ENCODE data around the gene TRIO. TPM values are rescaled to one million over a fixed set of nuclear protein-coding genes. Genes with fewer than 3 reads are reported as not detected.

TRIO gene
- total RNA-seq, 1 donor from 2014 or later, result 148 TPM

GRCh38 chr5:14374100-14374499 lies 231.0 kb downstream of the TRIO start:
- ATAC-seq (no peak), DNase-seq (no peak)
- no peaks in the 10 kb centered on the region for H3K27me3 ChIP-seq
- no peaks in the 10 kb centered on the region for H3K9me3 ChIP-seq
- no peaks in the 10 kb centered on the region for H3K4me1 ChIP-seq
- intact Hi-C loops (cut with DNase I), result no loop called here
- H3K27ac ChIP-seq, result no peak overlapping the region
- H3K4me3 ChIP-seq, result no peak overlapping the region
- TF ChIP-seq, protein P1, sequence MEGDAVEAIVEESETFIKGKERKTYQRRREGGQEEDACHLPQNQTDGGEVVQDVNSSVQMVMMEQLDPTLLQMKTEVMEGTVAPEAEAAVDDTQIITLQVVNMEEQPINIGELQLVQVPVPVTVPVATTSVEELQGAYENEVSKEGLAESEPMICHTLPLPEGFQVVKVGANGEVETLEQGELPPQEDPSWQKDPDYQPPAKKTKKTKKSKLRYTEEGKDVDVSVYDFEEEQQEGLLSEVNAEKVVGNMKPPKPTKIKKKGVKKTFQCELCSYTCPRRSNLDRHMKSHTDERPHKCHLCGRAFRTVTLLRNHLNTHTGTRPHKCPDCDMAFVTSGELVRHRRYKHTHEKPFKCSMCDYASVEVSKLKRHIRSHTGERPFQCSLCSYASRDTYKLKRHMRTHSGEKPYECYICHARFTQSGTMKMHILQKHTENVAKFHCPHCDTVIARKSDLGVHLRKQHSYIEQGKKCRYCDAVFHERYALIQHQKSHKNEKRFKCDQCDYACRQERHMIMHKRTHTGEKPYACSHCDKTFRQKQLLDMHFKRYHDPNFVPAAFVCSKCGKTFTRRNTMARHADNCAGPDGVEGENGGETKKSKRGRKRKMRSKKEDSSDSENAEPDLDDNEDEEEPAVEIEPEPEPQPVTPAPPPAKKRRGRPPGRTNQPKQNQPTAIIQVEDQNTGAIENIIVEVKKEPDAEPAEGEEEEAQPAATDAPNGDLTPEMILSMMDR (IDR thresholded peaks at IDR 0.05), result no peak
- H3K36me3 ChIP-seq, result peaks cover 89% of the 10 kb centered on the region

DNA sequence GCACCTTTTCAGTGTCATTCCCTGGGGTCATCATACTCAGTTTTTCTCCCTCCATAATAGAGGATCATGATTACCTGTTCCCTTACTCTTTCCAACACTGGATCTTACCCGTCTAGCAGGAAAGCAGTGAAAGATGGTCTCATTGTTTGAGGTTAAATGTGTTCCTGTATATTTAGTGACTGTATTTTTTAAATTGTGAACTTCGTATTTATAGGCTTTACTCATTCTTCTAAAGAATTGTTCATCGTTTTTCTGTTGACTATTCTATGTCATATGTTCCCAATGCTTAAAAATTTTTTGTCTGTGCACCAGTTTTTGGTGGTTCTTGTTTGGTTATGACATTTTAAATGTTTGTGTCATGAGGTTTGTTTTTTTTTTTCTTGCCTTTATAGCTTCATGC lies 233.6 kb downstream of the TRIO start:
- Histone ChIP-seq H3K36me3 (peaks cover 88% of the 10 kb centered on the region), H3K27ac (no peak overlapping the region), H3K4me3 (no peak overlapping the region), H3K4me1 (no peaks in the 10 kb centered on the region), H3K9me3 (no peaks in the 10 kb centered on the region), H3K27me3 (no peaks in the 10 kb centered on the region)
- ATAC-seq (no peak), DNase-seq (no peak)
- intact Hi-C loops (cut with DNase I), result no loop called here
- TF ChIP-seq, protein P1 (IDR thresholded peaks at IDR 0.05), result no peak

- Histone ChIP-seq H3K9me3 (no peaks in the 10 kb centered on the region), H3K4me3 (no peak overlapping the region), H3K36me3 (peaks cover 90% of the 10 kb centered on the region), H3K27ac (no peak overlapping the region), H3K4me1 (no peaks in the 10 kb centered on the region), H3K27me3 (no peaks in the 10 kb centered on the region)
- TF ChIP-seq, protein P1 (IDR thresholded peaks at IDR 0.05), result no peak
- no peak for DNase-seq
- intact Hi-C loops (cut with DNase I), result no loop called here
- ATAC-seq, result peak; percentile 75
Measured at GRCh38 chr5:14379739-14380497, 236.8 kb downstream of the TRIO start.

DNA sequence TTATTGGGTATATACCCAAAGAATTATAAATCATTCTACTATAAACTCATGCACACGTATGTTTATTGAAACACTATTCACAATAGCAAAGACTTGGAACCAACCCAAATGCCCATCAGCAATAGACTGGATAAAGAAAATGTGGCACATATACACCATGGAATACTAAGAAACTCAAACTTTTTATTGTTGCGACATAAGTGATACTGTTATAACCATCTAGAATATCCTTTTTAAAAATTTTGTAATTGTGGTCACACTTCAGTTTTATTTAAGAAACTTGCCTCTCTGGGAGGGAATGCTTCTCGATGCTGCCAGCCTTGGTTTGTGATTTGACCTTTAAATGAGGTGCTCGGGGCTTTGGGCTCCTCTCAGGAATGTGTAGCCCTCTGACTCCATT lies 237.6 kb downstream of the TRIO start:
- H3K36me3 ChIP-seq, result peaks cover 90% of the 10 kb centered on the region
- no peak overlapping the region for H3K27ac ChIP-seq
- TF ChIP-seq, protein P1 (IDR thresholded peaks at IDR 0.05), result no peak
- no peaks in the 10 kb centered on the region for H3K9me3 ChIP-seq
- intact Hi-C loops (cut with DNase I), result no loop called here
- no peaks in the 10 kb centered on the region for H3K4me1 ChIP-seq
- H3K27me3 ChIP-seq, result no peaks in the 10 kb centered on the region
- DNase-seq (no peak), ATAC-seq (no peak)
- H3K4me3 ChIP-seq, result no peak overlapping the region

GRCh38 chr5:14382640-14383039 lies 239.5 kb downstream of the TRIO start:
- TF ChIP-seq, protein P1 (IDR thresholded peaks at IDR 0.05), result no peak
- H3K36me3 ChIP-seq, result peaks cover 96% of the 10 kb centered on the region
- H3K4me3 ChIP-seq, result no peak overlapping the region
- no peaks in the 10 kb centered on the region for H3K4me1 ChIP-seq
- no peaks in the 10 kb centered on the region for H3K9me3 ChIP-seq
- no peak for ATAC-seq
- H3K27me3 ChIP-seq, result no peaks in the 10 kb centered on the region
- no peak overlapping the region for H3K27ac ChIP-seq
- intact Hi-C loops (cut with DNase I), result no loop called here
- DNase-seq, result no peak

Data from upper lobe of right lung (tissue), 1 donor.